ENCODE measurements around the gene NOS1AP. TPM values are rescaled to one million over a fixed set of nuclear protein-coding genes. Genes with fewer than 3 reads are reported as not detected.

NOS1AP gene
- total RNA-seq, 1 experiment from 2014 or later, result 14.7 TPM

DNA sequence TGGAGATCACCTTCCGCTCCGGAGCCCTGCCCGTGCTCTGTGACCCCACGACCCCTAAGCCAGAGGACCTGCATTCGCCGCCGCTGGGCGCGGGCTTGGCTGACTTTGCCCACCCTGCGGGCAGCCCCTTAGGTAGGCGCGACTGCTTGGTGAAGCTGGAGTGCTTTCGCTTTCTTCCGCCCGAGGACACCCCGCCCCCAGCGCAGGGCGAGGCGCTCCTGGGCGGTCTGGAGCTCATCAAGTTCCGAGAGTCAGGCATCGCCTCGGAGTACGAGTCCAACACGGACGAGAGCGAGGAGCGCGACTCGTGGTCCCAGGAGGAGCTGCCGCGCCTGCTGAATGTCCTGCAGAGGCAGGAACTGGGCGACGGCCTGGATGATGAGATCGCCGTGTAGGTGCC is 297.6 kb downstream of the NOS1AP start:
- Mint-ChIP-seq H3K36me3 (peaks cover 2% of the 10 kb centered on the region; the same call in 1 of the 2 replicates), H3K9me3 (no peaks in the 10 kb centered on the region), H3K4me1 (no peaks in the 10 kb centered on the region), H3K4me3 (no peak overlapping the region), H3K27ac (no peak overlapping the region), H3K27me3 (ENCODE audit: low read depth) (no peaks in the 10 kb centered on the region)
- CTCF ChIA-PET, result interaction anchor here (1.5 to 4.1 kb wide), 3 partner anchors 9 to 311 kb away, joined by 3 to 27 read pairs (median 6); no protein-coding TSS in a partner anchor
- DNase-seq (ENCODE audit: low spot score) (no peak), ATAC-seq (no peak)
- TF ChIP-seq ETV6 (CRISPR knock-in tag; IDR thresholded peaks at IDR 0.05) (no peak), IRF1 (CRISPR knock-in tag; IDR thresholded peaks at IDR 0.05) (no peak), IRF2 (CRISPR knock-in tag; IDR thresholded peaks at IDR 0.05; ENCODE audit: borderline replicate concordance, low read depth) (no peak), CBFB (CRISPR knock-in tag; IDR thresholded peaks at IDR 0.05; ENCODE audit: low read depth) (no peak), EMX1 (CRISPR knock-in tag; IDR thresholded peaks at IDR 0.05) (no peak)
- TF ChIP-seq, protein P1, sequence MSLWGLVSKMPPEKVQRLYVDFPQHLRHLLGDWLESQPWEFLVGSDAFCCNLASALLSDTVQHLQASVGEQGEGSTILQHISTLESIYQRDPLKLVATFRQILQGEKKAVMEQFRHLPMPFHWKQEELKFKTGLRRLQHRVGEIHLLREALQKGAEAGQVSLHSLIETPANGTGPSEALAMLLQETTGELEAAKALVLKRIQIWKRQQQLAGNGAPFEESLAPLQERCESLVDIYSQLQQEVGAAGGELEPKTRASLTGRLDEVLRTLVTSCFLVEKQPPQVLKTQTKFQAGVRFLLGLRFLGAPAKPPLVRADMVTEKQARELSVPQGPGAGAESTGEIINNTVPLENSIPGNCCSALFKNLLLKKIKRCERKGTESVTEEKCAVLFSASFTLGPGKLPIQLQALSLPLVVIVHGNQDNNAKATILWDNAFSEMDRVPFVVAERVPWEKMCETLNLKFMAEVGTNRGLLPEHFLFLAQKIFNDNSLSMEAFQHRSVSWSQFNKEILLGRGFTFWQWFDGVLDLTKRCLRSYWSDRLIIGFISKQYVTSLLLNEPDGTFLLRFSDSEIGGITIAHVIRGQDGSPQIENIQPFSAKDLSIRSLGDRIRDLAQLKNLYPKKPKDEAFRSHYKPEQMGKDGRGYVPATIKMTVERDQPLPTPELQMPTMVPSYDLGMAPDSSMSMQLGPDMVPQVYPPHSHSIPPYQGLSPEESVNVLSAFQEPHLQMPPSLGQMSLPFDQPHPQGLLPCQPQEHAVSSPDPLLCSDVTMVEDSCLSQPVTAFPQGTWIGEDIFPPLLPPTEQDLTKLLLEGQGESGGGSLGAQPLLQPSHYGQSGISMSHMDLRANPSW (CRISPR knock-in tag; conservative IDR thresholded peaks at IDR 0.05; ENCODE audit: low read depth), result no peak
- TF ChIP-seq, protein P2, sequence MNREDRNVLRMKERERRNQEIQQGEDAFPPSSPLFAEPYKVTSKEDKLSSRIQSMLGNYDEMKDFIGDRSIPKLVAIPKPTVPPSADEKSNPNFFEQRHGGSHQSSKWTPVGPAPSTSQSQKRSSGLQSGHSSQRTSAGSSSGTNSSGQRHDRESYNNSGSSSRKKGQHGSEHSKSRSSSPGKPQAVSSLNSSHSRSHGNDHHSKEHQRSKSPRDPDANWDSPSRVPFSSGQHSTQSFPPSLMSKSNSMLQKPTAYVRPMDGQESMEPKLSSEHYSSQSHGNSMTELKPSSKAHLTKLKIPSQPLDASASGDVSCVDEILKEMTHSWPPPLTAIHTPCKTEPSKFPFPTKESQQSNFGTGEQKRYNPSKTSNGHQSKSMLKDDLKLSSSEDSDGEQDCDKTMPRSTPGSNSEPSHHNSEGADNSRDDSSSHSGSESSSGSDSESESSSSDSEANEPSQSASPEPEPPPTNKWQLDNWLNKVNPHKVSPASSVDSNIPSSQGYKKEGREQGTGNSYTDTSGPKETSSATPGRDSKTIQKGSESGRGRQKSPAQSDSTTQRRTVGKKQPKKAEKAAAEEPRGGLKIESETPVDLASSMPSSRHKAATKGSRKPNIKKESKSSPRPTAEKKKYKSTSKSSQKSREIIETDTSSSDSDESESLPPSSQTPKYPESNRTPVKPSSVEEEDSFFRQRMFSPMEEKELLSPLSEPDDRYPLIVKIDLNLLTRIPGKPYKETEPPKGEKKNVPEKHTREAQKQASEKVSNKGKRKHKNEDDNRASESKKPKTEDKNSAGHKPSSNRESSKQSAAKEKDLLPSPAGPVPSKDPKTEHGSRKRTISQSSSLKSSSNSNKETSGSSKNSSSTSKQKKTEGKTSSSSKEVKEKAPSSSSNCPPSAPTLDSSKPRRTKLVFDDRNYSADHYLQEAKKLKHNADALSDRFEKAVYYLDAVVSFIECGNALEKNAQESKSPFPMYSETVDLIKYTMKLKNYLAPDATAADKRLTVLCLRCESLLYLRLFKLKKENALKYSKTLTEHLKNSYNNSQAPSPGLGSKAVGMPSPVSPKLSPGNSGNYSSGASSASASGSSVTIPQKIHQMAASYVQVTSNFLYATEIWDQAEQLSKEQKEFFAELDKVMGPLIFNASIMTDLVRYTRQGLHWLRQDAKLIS (CRISPR knock-in tag; IDR thresholded peaks at IDR 0.05; ENCODE audit: borderline replicate concordance), result no peak
- POLR2A ChIA-PET, result interaction anchor here (0.6 kb wide), 1 partner anchor 149 kb away, joined by 3 read pairs; no protein-coding TSS in a partner anchor

GRCh38 chr1:162367772-162368171 is 298.3 kb downstream of the NOS1AP start:
- H3K36me3 Mint-ChIP-seq, result peaks cover 2% of the 10 kb centered on the region; the same call in 1 of the 2 replicates
- no peak overlapping the region for H3K27ac Mint-ChIP-seq
- H3K27me3 Mint-ChIP-seq (ENCODE audit: low read depth), result no peaks in the 10 kb centered on the region
- DNase-seq (ENCODE audit: low spot score) (no peak), ATAC-seq (no peak)
- TF ChIP-seq ZNF416 (CRISPR knock-in tag; IDR thresholded peaks at IDR 0.05), result no peak
- TF ChIP-seq FOXJ3 (CRISPR knock-in tag; IDR thresholded peaks at IDR 0.05; ENCODE audit: borderline replicate concordance), result no peak
- TF ChIP-seq, protein P3, sequence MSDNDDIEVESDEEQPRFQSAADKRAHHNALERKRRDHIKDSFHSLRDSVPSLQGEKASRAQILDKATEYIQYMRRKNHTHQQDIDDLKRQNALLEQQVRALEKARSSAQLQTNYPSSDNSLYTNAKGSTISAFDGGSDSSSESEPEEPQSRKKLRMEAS (CRISPR knock-in tag; IDR thresholded peaks at IDR 0.05), result no peak
- TF ChIP-seq ZNF396 (CRISPR knock-in tag; IDR thresholded peaks at IDR 0.05; ENCODE audit: borderline replicate concordance), result no peak
- no peak for TF ChIP-seq OVOL2 (CRISPR knock-in tag; IDR thresholded peaks at IDR 0.05; ENCODE audit: borderline replicate concordance)
- no peak for TF ChIP-seq IRF2 (CRISPR knock-in tag; IDR thresholded peaks at IDR 0.05; ENCODE audit: borderline replicate concordance, low read depth)
- CTCF ChIA-PET, result interaction anchor here (1.5 to 4.1 kb wide), 3 partner anchors 10 to 312 kb away, joined by 3 to 27 read pairs (median 6); no protein-coding TSS in a partner anchor
- H3K4me3 Mint-ChIP-seq, result no peak overlapping the region
- POLR2A ChIA-PET, result no interaction called here
- no peaks in the 10 kb centered on the region for H3K9me3 Mint-ChIP-seq
- H3K4me1 Mint-ChIP-seq, result no peaks in the 10 kb centered on the region

- no peak for ATAC-seq
- no peaks in the 10 kb centered on the region for H3K9me3 Mint-ChIP-seq
- ChIA-PET CTCF (interaction anchor here (4.1 kb wide), 1 partner anchor 11 kb away, joined by 27 read pairs; no protein-coding TSS in a partner anchor), POLR2A (no interaction called here)
- H3K36me3 Mint-ChIP-seq, result peaks cover 2% of the 10 kb centered on the region; the same call in 1 of the 2 replicates
- TF ChIP-seq PREB (CRISPR knock-in tag; IDR thresholded peaks at IDR 0.05; ENCODE audit: borderline replicate concordance) (no peak), ZNF671 (CRISPR knock-in tag; IDR thresholded peaks at IDR 0.05) (no peak), ZNF138 (CRISPR knock-in tag; conservative IDR thresholded peaks at IDR 0.05) (no peak), ZMAT4 (CRISPR knock-in tag; IDR thresholded peaks at IDR 0.05) (no peak), ZNF263 (CRISPR knock-in tag; IDR thresholded peaks at IDR 0.05; ENCODE audit: low read depth) (no peak), NFE2L1 (CRISPR knock-in tag; IDR thresholded peaks at IDR 0.05) (no peak), ATF1 (CRISPR knock-in tag; IDR thresholded peaks at IDR 0.05) (no peak)
- TF ChIP-seq, protein P3 (CRISPR knock-in tag; IDR thresholded peaks at IDR 0.05), result no peak
- TF ChIP-seq, protein P4, sequence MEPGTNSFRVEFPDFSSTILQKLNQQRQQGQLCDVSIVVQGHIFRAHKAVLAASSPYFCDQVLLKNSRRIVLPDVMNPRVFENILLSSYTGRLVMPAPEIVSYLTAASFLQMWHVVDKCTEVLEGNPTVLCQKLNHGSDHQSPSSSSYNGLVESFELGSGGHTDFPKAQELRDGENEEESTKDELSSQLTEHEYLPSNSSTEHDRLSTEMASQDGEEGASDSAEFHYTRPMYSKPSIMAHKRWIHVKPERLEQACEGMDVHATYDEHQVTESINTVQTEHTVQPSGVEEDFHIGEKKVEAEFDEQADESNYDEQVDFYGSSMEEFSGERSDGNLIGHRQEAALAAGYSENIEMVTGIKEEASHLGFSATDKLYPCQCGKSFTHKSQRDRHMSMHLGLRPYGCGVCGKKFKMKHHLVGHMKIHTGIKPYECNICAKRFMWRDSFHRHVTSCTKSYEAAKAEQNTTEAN (CRISPR knock-in tag; IDR thresholded peaks at IDR 0.05), result no peak
- no peak for DNase-seq (ENCODE audit: low spot score)
- H3K27me3 Mint-ChIP-seq (ENCODE audit: low read depth), result no peaks in the 10 kb centered on the region
- no peak overlapping the region for H3K4me3 Mint-ChIP-seq
- no peaks in the 10 kb centered on the region for H3K4me1 Mint-ChIP-seq
- no peak overlapping the region; the same call in 1 of the 2 replicates for H3K27ac Mint-ChIP-seq
Measured at GRCh38 chr1:162368451-162368850, 299.0 kb downstream of the NOS1AP start.

Measured in WTC11 (cell line).